Gastrocnemius medialis (tissue), 4 donors: ENCODE results near the gene GSTCD. TPM values are rescaled to one million over a fixed set of nuclear protein-coding genes. Genes with fewer than 3 reads are reported as not detected.
"Not testable (repeated sequence)": the region's sequence is repeated elsewhere in the genome, so short reads cannot be mapped to it uniquely, and the experiment has no call there.

ENCODE experiments used
- ATAC-seq, 2 donors: fragments of 150-250 bp; one replicate each; pipeline ENCODE4 v1.9.1; 2016
- DNase-seq, 2 donors: peaks; one replicate each; pipeline ENCODE4 v3.0.0-alpha.2; 2019
- H3K27ac ChIP-seq, 4 donors: fragments of 200-600 bp; sonication (generic); 1 replicate in 1 of 4; 2 replicates in 3 of 4; pipeline ENCODE4 v1.5.1; 2016 to 2018; ENCODE audit warnings: mild to moderate bottlenecking in 2 of 4, moderate library complexity in 1 of 4
- H3K27me3 ChIP-seq, 3 donors: fragments of 200-600 bp; sonication (generic) in 2 of 3; 1 replicate in 1 of 3; 2 replicates in 2 of 3; pipeline versions ENCODE4 v1.5.1 to v1.6.0; 2016 to 2019; ENCODE audit warnings: mild to moderate bottlenecking in 1 of 3, moderate library complexity in 1 of 3
- H3K36me3 ChIP-seq, 2 donors: fragments of 200-600 bp; sonication (generic) in 1 of 2; one replicate each; pipeline ENCODE4 v1.5.1; 2017 to 2018
- H3K4me1 ChIP-seq, 2 donors: fragments of 200-600 bp; sonication (generic) in 1 of 2; one replicate each; pipeline ENCODE4 v1.5.1; 2016 to 2017; ENCODE audit warnings: mild to moderate bottlenecking in 2 of 2
- H3K4me3 ChIP-seq, 4 donors: fragments of 200-600 bp; sonication (generic) in 3 of 4; 1 replicate in 1 of 4; 2 replicates in 3 of 4; pipeline ENCODE4 v1.5.1; 2016 to 2019; ENCODE audit warnings: mild to moderate bottlenecking in 2 of 4
- H3K9me3 ChIP-seq, 3 donors: fragments of 200-600 bp; sonication (generic) in 2 of 3; 1 replicate in 1 of 3; 2 replicates in 2 of 3; pipeline ENCODE4 v1.5.1; 2016 to 2019
- POLR2A ChIP-seq, 2 donors: fragments of 450-650 bp; IDR thresholded peaks; one replicate each; pipeline ENCODE4 v1.6.1; 2017; ENCODE audit warnings: antibody characterized with exemption in 2 of 2, mild to moderate bottlenecking in 2 of 2, moderate library complexity in 2 of 2
- in situ Hi-C, 4 donors: fragments of 200-750 bp; cut with MboI; loops; one replicate each; pipeline versions ENCODE4 v1.15.0 to v1.8.0; 2017; ENCODE audit warnings: low sequenced_read_pairs in 4 of 4
- intact Hi-C: fragments of 100-400 bp; cut with DNase I; formaldehyde crosslinking; loops from one replicate; pipeline ENCODE4 v1.15.1; 2023; ENCODE audit warnings: low total_unique reads
- total RNA-seq, 4 donors: library from RNA; depleted of rRNA; stranded (reverse); fragments of >200 nt; gene quantifications; one replicate each; pipeline versions ENCODE4 v1.1.0 to v1.2.3, GENCODE V29; 2016
- TF ChIP-seq, protein P1 (sequence below), 5 experiments: fragments of 450-650 bp in 3 of 5; fragments of 200-600 bp in 2 of 5; sonication (generic) in 2 of 5; IDR thresholded peaks in 4 of 5; conservative IDR thresholded peaks in 1 of 5; 1 replicate in 4 of 5; 2 replicates in 1 of 5; pipeline ENCODE4 v1.5.1; 2016 to 2019; ENCODE audit warnings: antibody characterized with exemption in 5 of 5, mild to moderate bottlenecking in 3 of 5, moderate library complexity in 3 of 5

The GSTCD gene
- total RNA-seq, 4 donors from 2014 or later, result 1.8 to 15.0 (median 5.6) TPM

DNA sequence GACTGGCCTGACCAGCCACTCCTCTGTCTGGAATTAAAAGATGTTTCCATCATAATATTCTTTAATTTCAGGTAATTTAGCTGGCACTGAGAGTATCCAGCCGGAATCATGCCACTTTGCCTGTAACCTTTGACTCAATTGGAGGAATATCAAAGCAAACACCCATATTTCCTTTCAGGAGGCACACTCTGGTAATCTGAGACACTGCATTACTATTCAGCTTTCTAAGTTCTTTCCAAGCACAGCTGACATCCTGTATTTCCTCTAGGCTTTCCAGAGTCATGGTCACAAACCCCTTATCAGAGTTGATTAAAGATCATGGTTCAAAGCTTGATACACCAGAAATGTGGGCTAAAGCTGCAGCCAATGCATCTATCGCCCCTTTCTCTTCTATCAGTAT, 29.4 kb upstream of the GSTCD start:
- no peak overlapping the region for H3K27ac ChIP-seq
- peaks cover 0 to 19% of the 10 kb centered on the region in 2 donors for H3K36me3 ChIP-seq
- no peaks in the 10 kb centered on the region for H3K9me3 ChIP-seq
- TF ChIP-seq, protein P1, sequence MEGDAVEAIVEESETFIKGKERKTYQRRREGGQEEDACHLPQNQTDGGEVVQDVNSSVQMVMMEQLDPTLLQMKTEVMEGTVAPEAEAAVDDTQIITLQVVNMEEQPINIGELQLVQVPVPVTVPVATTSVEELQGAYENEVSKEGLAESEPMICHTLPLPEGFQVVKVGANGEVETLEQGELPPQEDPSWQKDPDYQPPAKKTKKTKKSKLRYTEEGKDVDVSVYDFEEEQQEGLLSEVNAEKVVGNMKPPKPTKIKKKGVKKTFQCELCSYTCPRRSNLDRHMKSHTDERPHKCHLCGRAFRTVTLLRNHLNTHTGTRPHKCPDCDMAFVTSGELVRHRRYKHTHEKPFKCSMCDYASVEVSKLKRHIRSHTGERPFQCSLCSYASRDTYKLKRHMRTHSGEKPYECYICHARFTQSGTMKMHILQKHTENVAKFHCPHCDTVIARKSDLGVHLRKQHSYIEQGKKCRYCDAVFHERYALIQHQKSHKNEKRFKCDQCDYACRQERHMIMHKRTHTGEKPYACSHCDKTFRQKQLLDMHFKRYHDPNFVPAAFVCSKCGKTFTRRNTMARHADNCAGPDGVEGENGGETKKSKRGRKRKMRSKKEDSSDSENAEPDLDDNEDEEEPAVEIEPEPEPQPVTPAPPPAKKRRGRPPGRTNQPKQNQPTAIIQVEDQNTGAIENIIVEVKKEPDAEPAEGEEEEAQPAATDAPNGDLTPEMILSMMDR (IDR thresholded peaks at IDR 0.05 in 4 of 5, conservative IDR thresholded peaks at IDR 0.05 in 1 of 5), result no peak
- TF ChIP-seq POLR2A (IDR thresholded peaks at IDR 0.05), result no peak
- no peaks in the 10 kb centered on the region for H3K27me3 ChIP-seq
- intact Hi-C loops, result no loop called here
- H3K4me3 ChIP-seq, result no peak overlapping the region
- no peaks in the 10 kb centered on the region for H3K4me1 ChIP-seq
- ATAC-seq (no peak), DNase-seq (no peak)
- in situ Hi-C loops, result no loop called here

DNA sequence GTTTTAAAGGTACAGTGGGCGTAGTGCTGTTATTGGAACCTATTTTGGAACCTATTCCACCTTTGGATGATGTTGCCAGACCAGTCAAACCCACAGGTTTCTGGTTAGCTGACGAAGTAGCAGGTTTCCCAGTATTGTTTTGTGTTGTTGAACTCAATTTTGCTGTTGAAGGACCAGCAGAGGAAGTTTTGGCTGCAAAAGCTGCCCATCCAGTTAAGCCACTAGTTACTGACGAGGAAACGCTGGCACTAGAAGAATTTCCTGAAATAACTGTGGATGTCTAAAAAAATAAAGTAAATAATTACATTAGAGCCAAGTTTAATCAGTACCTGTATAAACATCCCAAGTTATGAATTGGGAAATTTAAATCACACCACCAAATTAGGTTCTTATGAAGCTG, 25.5 kb upstream of the GSTCD start:
- Histone ChIP-seq H3K4me1 (no peaks in the 10 kb centered on the region), H3K27ac (no peak overlapping the region), H3K9me3 (no peaks in the 10 kb centered on the region), H3K27me3 (no peaks in the 10 kb centered on the region), H3K36me3 (peaks cover 0 to 41% of the 10 kb centered on the region in 2 donors), H3K4me3 (no peak overlapping the region)
- no peak for DNase-seq
- no peak for TF ChIP-seq POLR2A (IDR thresholded peaks at IDR 0.05)
- TF ChIP-seq, protein P1 (IDR thresholded peaks at IDR 0.05 in 4 of 5, conservative IDR thresholded peaks at IDR 0.05 in 1 of 5), result no peak
- intact Hi-C loops, result no loop called here
- in situ Hi-C loops, result no loop called here
- ATAC-seq, result no peak

GRCh38 chr4:105686571-105686970, 22.0 kb upstream of the GSTCD start:
- H3K36me3 ChIP-seq, result peaks cover 0 to 63% of the 10 kb centered on the region in 2 donors
- H3K4me1 ChIP-seq, result no peaks in the 10 kb centered on the region
- no peaks in the 10 kb centered on the region for H3K9me3 ChIP-seq
- ATAC-seq (no peak), DNase-seq (no peak)
- H3K27ac ChIP-seq, result no peak overlapping the region
- no peaks in the 10 kb centered on the region for H3K27me3 ChIP-seq
- intact Hi-C loops, result no loop called here
- in situ Hi-C loops, result no loop called here
- H3K4me3 ChIP-seq, result no peak overlapping the region
- no peak for TF ChIP-seq POLR2A (IDR thresholded peaks at IDR 0.05)
- TF ChIP-seq, protein P1 (IDR thresholded peaks at IDR 0.05 in 4 of 5, conservative IDR thresholded peaks at IDR 0.05 in 1 of 5), result no peak

- H3K27ac ChIP-seq, H3K27me3 ChIP-seq, DNase-seq, in situ Hi-C loops, H3K4me1 ChIP-seq, intact Hi-C loops, H3K4me3 ChIP-seq, H3K9me3 ChIP-seq, ATAC-seq: not testable (repeated sequence)
- peaks cover 0 to 71% of the 10 kb centered on the region in 2 donors for H3K36me3 ChIP-seq
Measured at GRCh38 chr4:105694812-105695211, 13.8 kb upstream of the GSTCD start.

GRCh38 chr4:105695832-105696231, 12.8 kb upstream of the GSTCD start:
- DNase-seq, H3K27ac ChIP-seq, H3K27me3 ChIP-seq, H3K9me3 ChIP-seq, H3K4me1 ChIP-seq, in situ Hi-C loops, intact Hi-C loops, H3K4me3 ChIP-seq, ATAC-seq: not testable (repeated sequence)
- peaks cover 0 to 69% of the 10 kb centered on the region in 2 donors for H3K36me3 ChIP-seq

DNA sequence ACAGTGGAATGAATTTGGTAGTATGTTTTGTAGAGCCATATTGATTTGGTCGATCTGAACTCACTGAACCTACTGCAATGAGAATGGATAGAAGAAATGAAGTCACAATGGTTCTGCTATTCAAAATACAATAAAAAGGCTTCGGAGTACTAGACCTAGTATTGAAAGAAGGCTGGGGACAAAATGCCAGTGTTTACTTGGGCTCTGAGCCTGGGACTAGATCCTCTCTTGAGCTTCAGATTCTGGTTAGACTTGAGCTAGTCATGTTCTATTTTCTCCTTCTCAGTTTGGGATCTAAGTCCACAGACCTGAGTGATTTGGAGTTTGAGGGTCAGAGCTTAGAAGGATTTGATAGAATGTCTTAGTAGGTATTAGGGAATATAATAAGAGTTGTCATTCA, 10.0 kb upstream of the GSTCD start:
- ATAC-seq (no peak), DNase-seq (no peak)
- no peaks in the 10 kb centered on the region for H3K27me3 ChIP-seq
- intact Hi-C loops, result no loop called here
- H3K9me3 ChIP-seq, result no peaks in the 10 kb centered on the region
- no peak overlapping the region for H3K4me3 ChIP-seq
- TF ChIP-seq, protein P1 (IDR thresholded peaks at IDR 0.05 in 4 of 5, conservative IDR thresholded peaks at IDR 0.05 in 1 of 5), result no peak
- no peak for TF ChIP-seq POLR2A (IDR thresholded peaks at IDR 0.05)
- H3K36me3 ChIP-seq, result peaks cover 0 to 49% of the 10 kb centered on the region in 2 donors
- in situ Hi-C loops, result no loop called here
- H3K27ac ChIP-seq, result no peak overlapping the region
- no peaks in the 10 kb centered on the region for H3K4me1 ChIP-seq
